BE2C (cell line): Measurements from ENCODE around the gene MTOR.

Experiments used
- DNase-seq: peaks from one replicate; pipeline ENCODE4 v3.0.0-alpha.2; 2020
- H3K27me3 ChIP-seq: fragments of 250-450 bp; sonication (Bioruptor Pico); 2 replicates; pipeline ENCODE4 v1.5.1; 2020; ENCODE audit warnings: mild to moderate bottlenecking
- H3K36me3 ChIP-seq: fragments of 250-450 bp; sonication (Bioruptor Pico); 2 replicates; pipeline ENCODE4 v1.5.1; 2020; ENCODE audit warnings: mild to moderate bottlenecking
- H3K4me1 ChIP-seq: fragments of 250-450 bp; sonication (Bioruptor Pico); 2 replicates; pipeline ENCODE4 v1.5.1; 2020
- H3K4me3 ChIP-seq: 2 replicates; pipeline ENCODE4 v1.5.1; 2011; ENCODE audit warnings: low read depth, low read length
- H3K9me3 ChIP-seq: fragments of 250-450 bp; sonication (Bioruptor Pico); 2 replicates; pipeline ENCODE4 v1.5.1; 2020
- TF ChIP-seq, protein P1 (sequence below): IDR thresholded peaks from 2 replicates; pipeline ENCODE4 v1.5.1; 2012; ENCODE audit warnings: mild to moderate bottlenecking, low read depth, low read length

Gene MTOR

DNA sequence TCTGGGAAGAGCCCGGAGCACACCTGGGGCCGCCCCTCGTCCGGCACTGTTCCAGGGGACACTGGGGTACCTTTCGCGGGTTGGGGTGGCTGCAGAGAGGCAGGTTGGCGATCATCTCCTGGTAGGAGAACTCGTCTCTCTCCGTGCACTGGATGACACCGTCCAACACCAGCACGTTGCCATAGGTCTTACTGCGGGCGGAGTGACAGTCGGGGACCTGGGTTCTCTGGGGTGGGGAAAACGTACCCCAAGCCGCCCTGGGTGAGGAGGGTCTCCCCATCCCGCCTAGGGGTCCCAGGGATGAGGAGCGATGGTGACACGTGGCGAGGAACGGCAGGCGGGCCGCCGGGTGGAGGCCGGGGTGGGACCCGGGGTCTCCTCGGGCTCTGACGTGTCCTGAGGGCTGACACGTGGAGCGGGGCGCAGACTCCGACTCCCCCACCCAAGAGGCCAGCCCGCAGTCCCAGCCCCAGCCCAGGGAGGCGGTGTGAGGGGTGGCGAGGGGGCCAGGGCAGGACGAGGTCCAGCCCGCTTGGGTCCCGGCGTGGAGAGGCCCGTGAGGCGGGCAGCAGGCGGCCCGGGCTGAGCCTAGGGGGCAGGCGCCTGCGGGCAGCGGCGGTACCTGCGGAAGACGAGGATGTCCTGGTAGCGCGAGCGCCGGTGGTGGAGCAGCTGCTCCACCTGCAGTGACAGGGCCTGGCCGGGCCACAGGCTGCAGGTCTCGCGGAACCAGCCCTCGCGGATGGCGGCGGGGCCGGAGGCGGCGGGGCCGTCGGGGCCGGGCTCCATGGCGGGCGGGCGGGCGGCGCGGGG is 203.0 kb downstream of the MTOR start:
- TF ChIP-seq, protein P1, sequence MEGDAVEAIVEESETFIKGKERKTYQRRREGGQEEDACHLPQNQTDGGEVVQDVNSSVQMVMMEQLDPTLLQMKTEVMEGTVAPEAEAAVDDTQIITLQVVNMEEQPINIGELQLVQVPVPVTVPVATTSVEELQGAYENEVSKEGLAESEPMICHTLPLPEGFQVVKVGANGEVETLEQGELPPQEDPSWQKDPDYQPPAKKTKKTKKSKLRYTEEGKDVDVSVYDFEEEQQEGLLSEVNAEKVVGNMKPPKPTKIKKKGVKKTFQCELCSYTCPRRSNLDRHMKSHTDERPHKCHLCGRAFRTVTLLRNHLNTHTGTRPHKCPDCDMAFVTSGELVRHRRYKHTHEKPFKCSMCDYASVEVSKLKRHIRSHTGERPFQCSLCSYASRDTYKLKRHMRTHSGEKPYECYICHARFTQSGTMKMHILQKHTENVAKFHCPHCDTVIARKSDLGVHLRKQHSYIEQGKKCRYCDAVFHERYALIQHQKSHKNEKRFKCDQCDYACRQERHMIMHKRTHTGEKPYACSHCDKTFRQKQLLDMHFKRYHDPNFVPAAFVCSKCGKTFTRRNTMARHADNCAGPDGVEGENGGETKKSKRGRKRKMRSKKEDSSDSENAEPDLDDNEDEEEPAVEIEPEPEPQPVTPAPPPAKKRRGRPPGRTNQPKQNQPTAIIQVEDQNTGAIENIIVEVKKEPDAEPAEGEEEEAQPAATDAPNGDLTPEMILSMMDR = no peak
- H3K27me3 ChIP-seq = no peaks in the 10 kb centered on the region
- peak overlapping the region; percentile 79 for H3K4me3 ChIP-seq
- peaks cover 22% of the 10 kb centered on the region for H3K36me3 ChIP-seq
- no peaks in the 10 kb centered on the region for H3K9me3 ChIP-seq
- peak; percentile 17 for DNase-seq
- H3K4me1 ChIP-seq = no peaks in the 10 kb centered on the region

- TF ChIP-seq, protein P1 = no peak
- no peaks in the 10 kb centered on the region for H3K27me3 ChIP-seq
- peaks cover 26% of the 10 kb centered on the region for H3K36me3 ChIP-seq
- DNase-seq = no peak
- H3K4me3 ChIP-seq = peak overlapping the region; percentile 79
- no peaks in the 10 kb centered on the region for H3K9me3 ChIP-seq
- peaks cover 2% of the 10 kb centered on the region; the same call in 1 of the 2 replicates for H3K4me1 ChIP-seq
Observed at GRCh38 chr1:11058595-11059154, 203.7 kb downstream of the MTOR start.

DNA sequence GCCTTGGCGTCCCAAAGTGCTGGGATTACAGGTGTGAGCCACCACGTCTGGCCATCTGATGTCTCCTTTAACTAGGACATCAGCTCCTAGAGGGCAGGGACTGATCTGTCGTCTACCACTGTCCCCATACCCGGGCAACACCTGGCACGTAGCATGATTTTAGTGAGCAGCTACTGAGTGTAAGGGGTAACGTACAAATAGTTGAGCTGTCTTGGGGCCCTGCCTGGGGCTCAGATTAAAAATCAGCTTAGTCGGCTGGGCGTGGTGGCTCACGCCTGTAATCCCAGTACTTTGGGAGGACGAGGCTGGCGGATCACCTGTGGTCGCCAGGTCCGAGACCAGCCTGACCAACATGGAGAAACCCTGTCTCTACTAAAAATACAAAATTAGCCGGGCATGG is 204.3 kb downstream of the MTOR start:
- Histone ChIP-seq H3K27me3 (no peaks in the 10 kb centered on the region), H3K9me3 (no peaks in the 10 kb centered on the region), H3K36me3 (peaks cover 26% of the 10 kb centered on the region), H3K4me3 (no peak overlapping the region), H3K4me1 (peaks cover 9% of the 10 kb centered on the region; the same call in 1 of the 2 replicates)
- TF ChIP-seq, protein P1 = no peak
- no peak for DNase-seq

DNA sequence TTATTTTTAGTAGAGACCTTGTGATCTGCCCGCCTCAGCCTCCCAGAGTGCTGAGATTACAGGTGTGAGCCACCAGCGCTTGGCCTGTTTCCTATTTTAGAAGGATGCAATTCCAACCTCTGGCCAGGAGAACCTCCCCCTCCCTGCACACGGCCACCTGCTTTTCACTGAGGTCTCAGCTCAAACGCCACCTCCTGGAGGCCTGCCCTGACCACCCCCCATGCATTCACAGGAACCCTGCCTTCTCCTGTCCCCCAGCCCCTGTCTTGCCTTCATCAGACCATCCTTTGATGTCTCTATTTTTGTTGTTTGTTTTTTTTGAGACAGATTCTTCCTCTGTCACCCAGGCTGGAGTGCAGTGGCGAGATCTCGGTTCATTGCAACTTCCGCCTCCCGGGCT is 204.9 kb downstream of the MTOR start:
- DNase-seq = no peak
- H3K27me3 ChIP-seq = no peaks in the 10 kb centered on the region
- peaks cover 26% of the 10 kb centered on the region for H3K36me3 ChIP-seq
- TF ChIP-seq, protein P1 = no peak
- H3K4me3 ChIP-seq = no peak overlapping the region
- peaks cover 13% of the 10 kb centered on the region; the same call in 1 of the 2 replicates for H3K4me1 ChIP-seq
- H3K9me3 ChIP-seq = no peaks in the 10 kb centered on the region
